AG04450 (cell line): Measurements from ENCODE around the gene TMEM53. TPM values are rescaled to one million over a fixed set of nuclear protein-coding genes. Genes with fewer than 3 reads are reported as not detected.
A peak's percentile ranks its signal among the peaks of the same experiment; 100 is the strongest.

Experiments
- CTCF ChIA-PET: fragments of 300-600, 350-600 bp; formaldehyde crosslinking; extraction: SDS; loops from one replicate; lab custom pipeline; 2022; ENCODE audit warnings: antibody characterized with exemption, inconsistent platforms; lab: Charles Lee
- POLR2A ChIA-PET: fragments of 350-600 bp; formaldehyde crosslinking; extraction: SDS; loops from one replicate; lab custom pipeline; 2021; ENCODE audit warnings: antibody characterized with exemption, inconsistent platforms; lab: Yijun Ruan, JAX
- DNase-seq: peaks from one replicate; pipeline ENCODE4 v3.0.0-alpha.2; 2011; ENCODE audit warnings: low read depth, low spot score
- H3K27ac ChIP-seq: one replicate; pipeline ENCODE4 v1.5.1; 2012; ENCODE audit warnings: low read depth, low read length, control low read depth
- H3K27me3 ChIP-seq: one replicate; pipeline ENCODE4 v1.6.0; 2012; ENCODE audit warnings: low read length; ENCODE audit not compliant: control insufficient read depth, insufficient read depth
- H3K4me3 ChIP-seq: 2 replicates; pipeline ENCODE4 v1.5.1; 2011; ENCODE audit warnings: mild to moderate bottlenecking, low read depth, low read length, control low read depth
- H3K9me3 ChIP-seq: 2 replicates; pipeline ENCODE4 v1.5.1; 2012; ENCODE audit warnings: low read length; ENCODE audit not compliant: control insufficient read depth, insufficient read depth
- polyA plus RNA-seq: library from polyadenylated mRNA; depleted of rRNA; stranded (reverse); fragments of >200 nt; gene quantifications from 2 replicates; pipeline ENCODE4 v1.2.3, GENCODE V29; 2011
- TF ChIP-seq, protein P1 (sequence below): IDR thresholded peaks from 2 replicates; pipeline ENCODE4 v1.5.1; 2011; ENCODE audit warnings: low read depth, low read length, control low read depth, inconsistent platforms

The TMEM53 gene
- polyA plus RNA-seq, 1 experiment: 4.4 TPM

DNA sequence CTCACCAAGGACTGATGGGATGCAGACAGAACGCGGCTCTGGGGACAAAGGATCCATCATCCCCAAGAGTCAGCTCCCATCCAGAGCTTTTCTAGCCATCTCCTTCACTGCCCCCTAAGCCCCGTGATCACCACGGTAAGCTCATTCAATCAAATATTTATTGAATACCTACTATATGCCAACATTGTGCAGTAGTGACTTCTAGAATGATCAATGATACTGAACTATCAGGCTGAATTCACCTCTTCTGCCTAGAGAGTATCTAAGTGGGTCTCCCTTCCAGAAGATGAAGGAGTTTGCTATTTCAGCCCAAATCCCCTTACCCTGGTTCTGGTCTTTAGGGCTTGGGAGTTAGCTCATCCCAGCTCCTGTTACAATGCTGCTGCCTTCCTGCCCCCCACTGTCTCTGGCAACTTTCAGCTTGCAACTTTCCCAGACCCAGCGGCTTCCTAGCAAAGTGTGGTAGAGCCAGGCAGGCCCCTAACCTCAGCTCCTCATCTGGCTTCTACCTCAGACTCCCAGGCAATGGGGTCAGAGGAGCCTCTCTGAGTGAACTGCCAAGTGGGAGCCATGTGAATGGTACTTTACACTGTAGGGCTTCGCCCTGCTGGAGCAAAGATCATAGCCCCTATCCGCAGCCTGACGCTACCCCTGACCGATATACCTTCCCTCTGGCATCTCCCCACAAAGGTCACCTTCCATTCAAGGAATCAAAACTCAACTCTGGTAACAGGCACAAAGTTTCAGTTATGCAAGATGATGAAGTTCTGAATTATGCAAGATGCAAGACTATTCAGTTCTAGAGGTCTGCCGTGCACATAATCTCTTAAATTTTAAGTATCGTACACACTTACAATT lies 20.9 kb downstream of the TMEM53 start:
- TF ChIP-seq, protein P1, sequence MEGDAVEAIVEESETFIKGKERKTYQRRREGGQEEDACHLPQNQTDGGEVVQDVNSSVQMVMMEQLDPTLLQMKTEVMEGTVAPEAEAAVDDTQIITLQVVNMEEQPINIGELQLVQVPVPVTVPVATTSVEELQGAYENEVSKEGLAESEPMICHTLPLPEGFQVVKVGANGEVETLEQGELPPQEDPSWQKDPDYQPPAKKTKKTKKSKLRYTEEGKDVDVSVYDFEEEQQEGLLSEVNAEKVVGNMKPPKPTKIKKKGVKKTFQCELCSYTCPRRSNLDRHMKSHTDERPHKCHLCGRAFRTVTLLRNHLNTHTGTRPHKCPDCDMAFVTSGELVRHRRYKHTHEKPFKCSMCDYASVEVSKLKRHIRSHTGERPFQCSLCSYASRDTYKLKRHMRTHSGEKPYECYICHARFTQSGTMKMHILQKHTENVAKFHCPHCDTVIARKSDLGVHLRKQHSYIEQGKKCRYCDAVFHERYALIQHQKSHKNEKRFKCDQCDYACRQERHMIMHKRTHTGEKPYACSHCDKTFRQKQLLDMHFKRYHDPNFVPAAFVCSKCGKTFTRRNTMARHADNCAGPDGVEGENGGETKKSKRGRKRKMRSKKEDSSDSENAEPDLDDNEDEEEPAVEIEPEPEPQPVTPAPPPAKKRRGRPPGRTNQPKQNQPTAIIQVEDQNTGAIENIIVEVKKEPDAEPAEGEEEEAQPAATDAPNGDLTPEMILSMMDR: 0 out of 2 replicates have a peak, but pooled peaks have one; percentile 5
- DNase-seq: no peak
- POLR2A ChIA-PET: interaction anchor here (0.9 kb wide), 1 partner anchor 22 kb away, joined by 3 read pairs; no protein-coding TSS in a partner anchor
- H3K27me3 ChIP-seq: no peaks in the 10 kb centered on the region
- CTCF ChIA-PET: interaction anchor here (0.5 to 9.3 kb wide), 51 partner anchors 10 to 649 kb away, joined by 3 to 221 read pairs (median 4); partner anchors contain the start of genes ARMH1, RNU5D-1 and TMEM53
- no peaks in the 10 kb centered on the region for H3K9me3 ChIP-seq
- no peak overlapping the region for H3K4me3 ChIP-seq
- no peak overlapping the region for H3K27ac ChIP-seq

DNA sequence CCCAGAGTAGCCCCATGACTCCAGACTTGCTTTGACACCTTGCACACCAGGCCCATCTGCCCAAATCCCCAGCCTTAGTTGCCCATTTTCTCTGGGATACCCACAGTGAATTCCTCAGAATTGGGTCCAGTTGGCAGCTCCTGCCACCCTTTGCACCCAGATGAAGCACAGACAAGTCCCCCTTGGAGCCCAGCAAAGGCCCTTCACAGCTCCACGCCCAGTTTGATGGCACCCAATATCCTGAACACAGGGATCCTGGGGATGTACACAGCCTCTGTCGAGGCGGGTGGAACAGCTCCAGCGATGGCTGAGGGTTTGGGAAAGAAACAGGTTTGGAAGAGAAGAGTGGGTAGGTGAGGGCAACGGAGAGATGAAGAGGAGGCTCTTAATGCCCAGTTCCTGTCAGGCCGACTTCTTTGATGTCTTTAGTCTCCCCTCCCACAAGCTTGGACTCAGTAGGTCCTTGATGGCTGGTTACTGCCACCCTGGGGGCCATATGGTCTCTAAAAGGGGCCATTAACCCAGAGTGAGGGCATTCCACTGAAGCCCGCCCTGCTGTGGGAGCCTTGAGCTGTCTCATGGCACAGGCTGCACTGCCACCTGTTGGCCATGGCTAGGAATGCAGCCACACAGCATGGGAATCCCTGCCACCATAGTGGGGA lies 21.7 kb downstream of the TMEM53 start:
- CTCF ChIA-PET: interaction anchor here (0.5 to 9.3 kb wide), 52 partner anchors 9 to 1592 kb away, joined by 3 to 221 read pairs (median 4); partner anchors contain the start of genes ARMH1, RNU5D-1 and TMEM53
- TF ChIP-seq, protein P1: peak; percentile 98
- no peak overlapping the region for H3K4me3 ChIP-seq

GRCh38 chr1:44651069-44651468 lies 23.2 kb downstream of the TMEM53 start:
- Histone ChIP-seq H3K4me3 (no peak overlapping the region), H3K27ac (no peak overlapping the region), H3K9me3 (no peaks in the 10 kb centered on the region), H3K27me3 (no peaks in the 10 kb centered on the region)
- POLR2A ChIA-PET: interaction anchor here (0.7 to 1.8 kb wide), 2 partner anchors 41 to 438 kb away, joined by 3 to 5 read pairs; no protein-coding TSS in a partner anchor
- TF ChIP-seq, protein P1: no peak
- CTCF ChIA-PET: interaction anchor here (0.5 to 9.3 kb wide), 9 partner anchors 8 to 273 kb away, joined by 4 to 221 read pairs (median 21); no protein-coding TSS in a partner anchor
- DNase-seq: no peak

More for the DNA sequence above, 21.7 kb downstream of the TMEM53 start:
- H3K27me3 ChIP-seq: no peaks in the 10 kb centered on the region
- no peaks in the 10 kb centered on the region for H3K9me3 ChIP-seq
- H3K27ac ChIP-seq: no peak overlapping the region
- DNase-seq: no peak
- POLR2A ChIA-PET: interaction anchor here (0.6 to 0.9 kb wide), 3 partner anchors 21 to 236 kb away, joined by 3 to 6 read pairs (median 5); no protein-coding TSS in a partner anchor

DNA sequence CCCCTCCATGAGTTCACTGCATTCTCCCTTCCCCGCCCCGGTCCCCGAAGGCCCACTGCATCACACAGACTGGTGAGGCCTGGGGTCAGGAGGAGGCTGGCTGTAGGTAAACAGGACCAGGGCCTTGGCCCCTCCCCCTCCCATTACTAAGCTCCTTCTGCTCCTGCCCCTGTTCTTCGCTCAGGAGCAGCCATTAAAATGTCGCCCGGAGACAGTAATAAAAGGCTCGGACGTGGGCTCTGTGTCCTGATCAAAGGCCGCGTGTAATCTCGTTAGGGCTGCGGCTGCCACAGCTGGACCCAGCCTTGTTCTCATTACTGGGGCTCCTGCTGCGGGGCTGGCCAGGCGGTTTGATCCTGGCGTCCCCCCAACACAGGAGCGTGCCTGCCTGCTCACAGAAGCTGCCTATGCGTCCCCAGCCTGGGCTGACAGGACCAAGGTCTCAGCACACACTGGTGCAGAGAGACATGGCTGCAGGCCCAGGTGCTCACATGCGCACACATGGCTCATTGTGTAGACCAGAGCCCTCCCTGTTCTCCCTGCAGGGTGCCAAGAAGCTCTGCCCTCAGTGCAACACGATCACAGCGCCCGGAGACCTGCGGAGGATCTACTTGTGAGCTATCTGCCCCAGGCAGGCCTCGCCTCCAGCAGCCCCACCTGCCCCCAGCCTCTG lies 24.0 kb downstream of the TMEM53 start:
- ChIA-PET POLR2A (interaction anchor here (1.8 kb wide), 1 partner anchor 40 kb away, joined by 5 read pairs; no protein-coding TSS in a partner anchor), CTCF (interaction anchor here (1.0 to 9.3 kb wide), 5 partner anchors 17 to 273 kb away, joined by 4 to 221 read pairs (median 43); no protein-coding TSS in a partner anchor)
- Histone ChIP-seq H3K4me3 (no peak overlapping the region), H3K27me3 (no peaks in the 10 kb centered on the region), H3K9me3 (no peaks in the 10 kb centered on the region), H3K27ac (no peak overlapping the region)
- no peak for DNase-seq
- TF ChIP-seq, protein P1: no peak
